ENCODE data around the gene UHRF2.
"Not testable (repeated sequence)": the region's sequence is repeated elsewhere in the genome, so short reads cannot be mapped to it uniquely, and the experiment has no call there.

Gene UHRF2, protein sequence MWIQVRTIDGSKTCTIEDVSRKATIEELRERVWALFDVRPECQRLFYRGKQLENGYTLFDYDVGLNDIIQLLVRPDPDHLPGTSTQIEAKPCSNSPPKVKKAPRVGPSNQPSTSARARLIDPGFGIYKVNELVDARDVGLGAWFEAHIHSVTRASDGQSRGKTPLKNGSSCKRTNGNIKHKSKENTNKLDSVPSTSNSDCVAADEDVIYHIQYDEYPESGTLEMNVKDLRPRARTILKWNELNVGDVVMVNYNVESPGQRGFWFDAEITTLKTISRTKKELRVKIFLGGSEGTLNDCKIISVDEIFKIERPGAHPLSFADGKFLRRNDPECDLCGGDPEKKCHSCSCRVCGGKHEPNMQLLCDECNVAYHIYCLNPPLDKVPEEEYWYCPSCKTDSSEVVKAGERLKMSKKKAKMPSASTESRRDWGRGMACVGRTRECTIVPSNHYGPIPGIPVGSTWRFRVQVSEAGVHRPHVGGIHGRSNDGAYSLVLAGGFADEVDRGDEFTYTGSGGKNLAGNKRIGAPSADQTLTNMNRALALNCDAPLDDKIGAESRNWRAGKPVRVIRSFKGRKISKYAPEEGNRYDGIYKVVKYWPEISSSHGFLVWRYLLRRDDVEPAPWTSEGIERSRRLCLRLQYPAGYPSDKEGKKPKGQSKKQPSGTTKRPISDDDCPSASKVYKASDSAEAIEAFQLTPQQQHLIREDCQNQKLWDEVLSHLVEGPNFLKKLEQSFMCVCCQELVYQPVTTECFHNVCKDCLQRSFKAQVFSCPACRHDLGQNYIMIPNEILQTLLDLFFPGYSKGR

DNA sequence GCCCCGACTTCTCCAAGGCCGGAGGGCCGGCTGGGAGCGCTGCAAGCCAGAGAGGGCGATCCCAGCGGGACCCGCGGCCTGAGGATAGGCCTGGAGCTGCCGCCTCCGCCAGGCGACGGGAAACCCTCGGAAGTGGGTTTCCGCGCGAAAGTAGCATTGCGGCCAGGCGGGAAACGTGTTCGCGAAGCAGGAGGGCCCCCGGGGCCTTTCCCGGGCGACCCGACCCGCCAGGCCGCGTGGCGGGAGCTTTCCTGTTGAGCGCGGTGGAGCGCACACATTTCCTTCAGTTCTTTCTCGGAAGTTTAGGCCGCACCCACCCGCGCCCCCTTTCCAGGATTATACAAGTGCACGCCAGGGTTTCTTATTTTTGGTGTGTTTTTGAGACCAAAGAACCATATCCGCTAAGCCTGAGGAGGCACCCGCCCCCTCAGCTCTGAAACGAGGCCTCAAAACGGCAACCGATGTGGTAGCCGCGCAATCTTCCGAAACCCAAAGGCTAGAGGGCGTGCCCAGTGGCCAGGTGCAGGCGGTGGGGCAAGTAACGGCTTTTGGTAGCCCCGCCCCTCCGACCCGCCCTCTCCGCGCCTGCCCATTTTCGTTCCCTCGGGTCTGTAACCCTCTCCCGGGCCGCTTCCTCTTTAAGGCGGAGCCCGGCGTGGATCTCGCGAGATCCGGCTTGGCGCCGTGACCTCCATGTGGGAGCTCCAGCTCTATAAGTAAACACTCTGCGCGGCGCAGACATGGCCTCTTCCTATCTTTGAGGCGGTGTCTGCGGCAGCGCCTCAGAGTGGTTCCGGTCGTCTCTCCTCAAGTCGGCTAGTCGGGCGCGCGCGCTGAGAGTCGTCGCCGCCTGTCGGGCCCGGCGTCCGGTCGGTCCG is at the start of gene UHRF2:
TSS of gene UHRF2 (plus strand) at position 713 of the 878 bp plus-strand sequence. CDS start 292 bp downstream, outside the sequence.
- peak; percentile 95 for DNase-seq

DNA sequence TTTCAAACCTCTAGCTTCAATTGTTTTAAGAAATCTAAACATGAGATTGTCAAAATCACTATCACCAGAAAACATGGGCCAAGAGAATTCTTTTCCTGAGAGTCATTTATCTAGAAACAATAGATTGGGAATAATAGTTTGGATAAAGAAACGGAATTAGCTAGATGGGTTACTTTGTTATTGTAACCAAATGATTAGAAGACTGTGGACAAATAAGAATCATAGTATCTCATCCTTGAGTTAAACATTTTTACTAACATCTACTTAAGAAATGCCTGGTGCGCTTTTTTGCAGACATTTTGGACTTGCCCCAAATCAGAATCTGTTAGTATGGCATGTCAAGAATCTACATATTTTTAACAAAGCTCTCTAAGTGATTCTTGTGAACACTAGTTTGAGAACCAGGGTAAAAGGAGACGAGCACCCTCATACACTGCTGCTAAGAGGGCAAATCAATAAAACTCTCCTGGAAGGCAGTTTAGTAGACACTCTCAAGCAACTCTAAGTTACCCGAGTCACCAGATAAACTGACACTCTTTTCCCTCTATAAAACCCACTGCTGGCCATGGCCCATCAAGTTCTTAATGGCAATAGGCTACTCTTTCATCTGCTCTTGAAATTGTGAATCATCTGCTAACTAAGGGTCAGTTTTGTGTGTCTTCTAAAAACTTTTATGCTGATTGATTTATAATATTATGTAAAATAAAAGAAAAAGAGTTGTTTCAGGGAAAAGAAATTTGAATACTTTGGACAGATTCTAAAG is 45.7 kb upstream of the UHRF2 start:
- DNase-seq, result no peak

DNA sequence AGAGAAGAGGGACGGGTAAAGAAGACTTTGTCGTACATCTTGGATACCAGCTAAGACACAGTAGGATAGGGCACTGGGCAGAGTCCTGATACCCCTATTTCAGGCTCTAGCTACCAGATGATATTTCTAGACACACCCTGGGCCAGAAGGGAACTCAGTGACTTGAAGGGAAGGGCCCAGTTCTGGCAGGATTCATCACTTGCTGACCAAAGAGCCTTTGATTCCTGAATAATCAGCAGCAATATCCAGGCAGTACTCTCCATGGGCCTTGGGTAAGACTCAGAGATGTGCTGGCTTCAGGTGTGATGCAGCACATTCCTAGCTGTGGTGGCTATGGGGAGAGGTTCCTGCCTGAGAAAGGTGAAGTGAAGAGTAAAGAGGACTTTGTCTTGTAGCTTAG is 44.2 kb upstream of the UHRF2 start:
- no peak for DNase-seq

DNA sequence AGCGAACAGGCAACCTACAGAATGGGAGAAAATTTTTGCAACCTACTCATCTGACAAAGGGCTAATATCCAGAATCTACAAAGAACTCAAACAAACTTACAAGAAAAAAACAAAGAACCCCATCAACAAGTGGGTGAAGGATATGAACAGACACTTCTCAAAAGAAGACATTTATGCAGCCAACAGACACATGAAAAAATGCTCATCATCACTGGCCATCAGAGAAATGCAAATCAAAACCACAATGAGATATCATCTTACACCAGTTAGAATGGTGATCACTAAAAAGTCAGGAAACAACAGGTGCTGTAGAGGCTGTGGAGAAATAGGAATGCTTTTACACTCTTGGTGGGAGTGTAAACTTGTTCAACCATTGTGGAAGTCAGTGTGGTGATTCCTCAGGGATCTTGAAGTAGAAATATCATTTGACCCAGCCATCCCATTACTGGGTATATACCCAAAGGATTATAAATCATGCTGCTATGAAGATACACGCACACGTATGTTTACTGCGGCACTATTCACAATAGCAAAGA is 31.5 kb upstream of the UHRF2 start:
- not testable (repeated sequence) for DNase-seq

DNA sequence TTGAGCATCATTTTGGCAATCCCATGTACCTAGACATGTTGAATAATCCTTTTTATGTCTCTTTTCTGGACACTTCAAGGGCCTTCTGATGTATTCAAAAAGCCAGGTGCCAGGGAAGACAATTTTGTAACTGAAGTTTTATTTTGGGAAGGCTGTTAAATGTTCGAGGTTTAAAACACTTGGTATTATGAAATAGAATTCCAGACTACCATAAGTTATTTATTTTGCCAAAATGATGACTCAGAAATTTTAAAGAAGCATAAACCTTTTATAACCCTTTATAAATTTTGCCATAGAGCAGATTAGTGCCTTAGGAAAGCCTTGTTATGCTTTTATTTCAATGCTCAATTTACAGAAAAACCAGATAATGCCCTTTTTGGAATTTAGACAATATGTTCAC is 30.3 kb upstream of the UHRF2 start:
- DNase-seq, result no peak

DNA sequence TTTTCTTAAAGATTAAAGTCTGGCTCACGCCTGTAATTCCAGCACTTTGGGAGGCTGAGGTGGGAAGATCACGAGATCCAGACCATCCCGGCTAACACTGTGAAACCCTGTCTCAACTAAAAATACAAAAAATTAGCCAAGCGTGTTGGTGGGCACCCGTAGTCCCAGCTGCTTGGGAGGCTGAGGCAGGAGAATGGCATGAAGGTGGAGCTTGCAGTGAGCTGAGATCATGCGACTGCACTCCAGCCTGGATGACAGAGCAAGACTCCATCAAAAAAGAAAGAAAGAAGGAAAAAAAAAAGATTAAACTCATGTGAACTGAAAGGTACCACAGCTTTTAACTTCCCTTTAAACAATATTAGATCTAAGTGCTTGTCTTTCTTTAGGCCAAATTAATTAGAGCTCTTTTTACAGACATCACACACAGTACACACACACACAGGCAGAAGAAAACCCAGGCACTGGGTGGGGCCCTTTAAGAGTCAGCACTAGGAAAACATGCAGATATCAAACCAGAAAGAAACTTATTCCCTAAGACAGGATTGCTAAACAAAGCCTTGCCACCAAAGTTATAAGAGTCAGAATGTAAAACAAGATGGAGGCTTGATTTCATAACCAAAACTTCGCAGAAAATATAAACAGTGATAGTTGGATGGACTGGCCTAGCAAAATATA is 29.3 kb upstream of the UHRF2 start:
- DNase-seq, result no peak

DNA sequence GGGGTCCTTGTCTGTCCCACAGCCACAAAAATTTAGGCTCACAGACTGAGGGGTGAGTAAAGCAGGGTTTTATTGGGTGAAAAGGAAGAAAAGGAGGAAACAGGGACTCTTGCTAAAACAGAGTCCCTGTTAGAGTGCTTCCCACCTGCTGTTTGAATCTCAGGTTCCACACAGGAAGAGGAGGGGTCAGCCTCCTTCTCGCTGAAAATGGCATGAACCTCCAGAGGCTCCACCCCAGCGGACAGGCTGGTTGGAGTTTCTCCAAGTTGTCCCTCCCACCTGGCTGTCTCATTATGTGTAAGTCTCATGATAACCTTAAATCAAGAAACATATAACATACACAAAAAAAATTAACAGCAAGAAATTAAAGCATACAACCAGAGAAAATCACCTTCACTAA is 28.3 kb upstream of the UHRF2 start:
- no peak for DNase-seq

DNA sequence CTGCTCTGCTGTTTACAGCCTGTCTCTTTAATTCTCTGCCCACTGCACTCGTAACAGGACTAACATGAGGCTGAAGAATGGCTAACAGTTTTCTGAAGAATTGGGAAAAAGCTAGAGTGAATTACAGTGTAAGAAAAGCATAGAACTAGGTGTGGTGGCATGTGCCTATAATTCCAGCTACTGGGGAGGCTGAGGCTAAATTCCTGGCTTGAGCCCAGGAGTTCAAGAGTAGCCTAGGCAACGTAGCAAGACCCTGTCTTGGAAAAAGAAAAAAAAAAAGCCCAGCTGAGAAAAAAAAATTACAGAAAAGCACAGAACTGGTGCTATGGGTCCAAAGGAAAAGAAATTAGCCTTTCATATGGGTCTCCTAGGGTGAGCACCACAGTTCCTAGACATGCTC is 13.9 kb upstream of the UHRF2 start:
- no peak for DNase-seq

DNA sequence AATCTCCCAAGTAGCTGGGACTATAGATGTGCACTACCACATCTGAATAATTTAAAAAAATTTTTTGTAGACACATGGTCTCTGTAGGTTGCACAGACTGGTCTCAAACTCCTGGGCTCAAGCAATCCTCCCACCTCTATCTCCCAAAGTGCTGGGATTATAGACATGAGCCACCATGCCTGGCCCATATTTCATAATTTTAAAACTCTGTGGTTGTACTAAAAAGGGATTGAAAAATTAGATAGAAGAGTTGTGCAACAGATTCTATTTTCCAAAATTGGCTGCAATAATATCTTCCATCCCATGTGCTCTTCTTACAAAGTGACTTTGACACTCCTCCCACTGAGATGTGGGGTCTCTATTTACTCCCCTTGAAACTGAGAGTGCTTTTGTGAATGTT is 7.6 kb upstream of the UHRF2 start:
- no peak for DNase-seq

DNA sequence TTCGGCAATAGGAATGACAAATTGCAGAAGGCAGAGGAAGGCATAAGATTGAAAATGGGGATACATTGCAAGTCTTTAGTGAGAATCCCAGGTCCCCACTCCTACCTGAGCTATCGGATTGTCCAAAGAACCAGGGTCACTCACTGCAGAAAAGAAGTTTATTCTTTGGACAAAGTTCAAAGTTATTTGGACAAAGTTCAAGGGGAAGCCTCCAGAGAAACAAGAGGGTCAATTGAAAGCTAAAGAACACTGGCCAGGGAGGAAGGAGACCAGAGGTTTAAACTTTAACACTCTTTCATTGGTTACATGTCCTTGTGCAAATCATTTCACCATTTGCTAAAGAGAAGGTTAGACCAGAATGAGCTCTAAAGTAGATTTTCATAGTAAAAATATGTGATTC is 5.2 kb upstream of the UHRF2 start:
- no peak for DNase-seq

DNA sequence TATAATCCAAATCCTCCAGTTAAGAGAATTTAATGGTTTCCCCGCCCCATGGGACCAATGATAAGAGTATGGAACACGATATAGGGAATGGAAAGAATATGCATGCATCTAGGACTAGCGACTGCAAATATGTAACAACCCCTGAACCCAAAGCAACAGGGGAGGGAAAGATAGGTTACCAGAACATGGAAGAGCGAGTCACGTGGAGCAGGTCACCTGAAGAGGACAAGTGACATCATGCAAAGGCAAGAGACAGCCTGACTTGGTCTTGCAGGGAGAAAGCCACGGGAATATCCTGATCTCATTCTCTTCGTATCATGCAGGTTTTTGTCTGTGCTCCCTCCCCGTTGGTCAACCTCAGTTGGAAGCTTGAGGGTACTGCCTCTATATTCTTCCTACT is 4.7 kb upstream of the UHRF2 start:
- no peak for DNase-seq

DNA sequence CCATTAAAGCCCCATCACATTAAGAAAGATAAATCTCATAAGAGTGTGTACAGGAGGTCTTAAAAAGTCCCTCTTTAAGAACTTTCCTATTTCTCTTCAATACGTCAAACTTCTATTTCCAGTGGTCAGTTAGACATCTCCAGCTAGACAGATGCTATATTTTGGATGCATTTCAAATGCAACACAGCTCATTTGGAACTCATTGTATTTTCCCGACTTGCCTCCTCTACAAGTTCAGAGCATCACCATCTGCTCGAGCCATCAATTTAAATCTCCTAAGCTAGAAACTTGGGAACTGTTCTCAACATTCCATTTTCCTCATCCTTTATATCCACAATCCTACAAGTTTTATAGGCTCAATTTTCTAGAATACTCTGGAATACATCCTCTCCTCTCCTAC is 3.2 kb upstream of the UHRF2 start:
- DNase-seq, result no peak

DNA sequence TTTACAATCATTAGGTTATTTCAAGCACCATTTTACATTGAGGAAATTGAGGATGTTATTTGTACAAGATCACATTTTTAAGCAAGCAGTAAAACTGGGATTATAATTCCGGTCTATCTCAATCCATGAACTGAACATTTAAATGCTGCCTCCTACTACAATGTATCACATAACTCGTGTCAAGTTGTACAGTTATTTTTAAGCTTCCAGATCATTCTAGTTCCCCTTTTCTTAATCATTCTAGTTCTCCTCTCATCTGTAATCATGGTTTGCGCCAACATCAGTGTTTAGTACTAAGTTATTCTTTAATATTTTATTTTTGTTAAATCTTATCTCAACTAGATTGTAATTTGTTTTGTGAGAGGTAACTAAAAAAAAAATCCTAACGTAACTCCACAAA is 2.4 kb upstream of the UHRF2 start:
- DNase-seq, result no peak

DNA sequence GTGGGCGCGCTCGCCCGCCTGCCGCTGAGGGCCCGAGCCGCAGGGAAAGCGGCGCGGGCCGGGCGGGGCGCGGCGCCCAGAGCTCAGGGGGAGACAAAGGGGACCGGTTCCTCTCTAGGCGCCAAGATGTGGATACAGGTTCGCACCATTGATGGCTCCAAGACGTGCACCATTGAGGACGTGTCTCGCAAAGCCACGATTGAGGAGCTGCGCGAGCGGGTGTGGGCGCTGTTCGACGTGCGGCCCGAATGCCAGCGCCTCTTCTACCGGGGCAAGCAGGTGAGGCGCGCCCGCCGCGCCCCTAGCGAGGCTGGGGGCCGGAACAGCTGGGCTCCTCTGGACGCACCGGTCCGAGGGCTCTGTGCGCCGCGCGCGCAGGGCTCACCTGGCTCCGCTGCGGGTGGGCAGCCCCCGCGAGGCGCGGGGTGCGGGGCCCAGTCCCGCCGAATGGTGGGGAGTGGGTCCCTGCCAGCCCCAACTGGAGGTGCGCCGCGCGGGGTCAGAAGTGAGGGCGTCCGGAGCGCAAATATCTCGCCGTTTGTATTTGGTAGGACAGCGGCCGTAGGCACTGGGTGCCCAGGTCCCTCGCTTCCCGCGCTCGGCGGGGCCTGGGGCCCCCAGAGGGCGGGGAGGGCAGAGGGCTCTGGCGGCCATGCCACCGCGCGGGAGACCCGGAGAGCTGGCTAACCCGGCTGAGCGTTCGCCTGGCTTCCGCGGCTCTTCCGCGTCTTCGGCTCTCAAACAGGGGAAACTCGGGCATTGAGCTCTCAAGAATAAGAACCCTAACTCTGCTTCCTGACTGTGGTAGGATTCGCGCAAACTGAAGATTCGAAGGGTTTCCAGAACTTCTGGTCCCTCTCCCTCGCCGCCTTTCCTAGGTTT is 607 bp downstream of the UHRF2 start:
- DNase-seq, result no peak

DNA sequence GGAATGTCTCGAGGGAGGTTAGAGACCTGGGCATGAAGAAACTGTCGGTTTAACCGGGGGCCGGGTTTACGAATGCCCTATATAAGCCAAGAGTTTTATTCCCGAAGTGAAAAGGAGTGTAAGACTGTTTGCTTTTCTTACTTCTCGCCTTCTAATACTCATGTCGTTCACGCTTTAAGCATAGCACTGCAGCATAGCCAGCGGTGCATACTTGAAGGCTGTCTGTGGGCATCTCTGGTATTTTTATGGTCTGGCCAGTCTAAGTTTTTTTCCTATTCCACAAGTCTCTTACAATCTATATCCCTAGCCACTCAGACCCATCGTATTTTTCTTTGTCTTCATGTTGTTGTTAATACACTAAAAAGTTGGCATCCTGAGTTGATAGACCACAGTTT is 1.2 kb downstream of the UHRF2 start:
- no peak for DNase-seq

DNA sequence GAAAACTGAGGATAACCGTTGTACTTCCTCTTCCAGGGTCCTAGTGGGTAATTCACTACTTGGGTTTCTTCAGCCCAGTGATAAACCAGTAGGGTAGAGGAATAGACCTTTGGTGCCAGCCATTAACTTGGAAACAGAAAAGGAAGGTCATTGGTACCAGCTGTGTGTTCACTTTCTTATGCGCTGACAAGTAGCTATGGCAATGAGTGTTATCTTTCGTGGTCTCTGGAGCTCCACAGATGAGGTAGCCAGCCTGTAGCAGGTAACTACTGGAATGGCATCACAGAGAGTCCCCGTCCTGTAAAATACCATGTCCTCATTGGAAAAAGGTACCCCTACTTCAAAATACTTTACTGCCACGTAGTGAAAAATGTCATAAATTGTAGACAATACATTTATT is 2.3 kb downstream of the UHRF2 start:
- no peak for DNase-seq

DNA sequence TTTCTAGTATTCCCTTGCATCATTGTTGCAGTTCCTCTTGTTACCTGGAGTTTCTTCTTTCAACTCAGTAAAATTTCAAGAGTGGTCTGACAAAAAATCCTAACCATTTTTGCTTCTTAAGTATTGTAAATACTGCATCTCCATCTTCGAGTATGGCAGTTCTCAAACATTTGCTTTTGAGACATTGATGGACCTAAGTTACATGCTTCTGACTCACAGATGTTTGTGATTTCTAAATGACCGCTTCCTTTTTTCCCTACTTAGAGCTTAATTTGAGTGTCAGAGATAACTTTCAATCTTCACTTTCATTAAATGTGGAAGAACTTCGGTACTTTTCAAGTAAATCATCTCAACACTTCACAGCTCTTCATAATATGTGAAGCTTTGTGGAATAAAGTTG is 4.2 kb downstream of the UHRF2 start:
- DNase-seq, result no peak

DNA sequence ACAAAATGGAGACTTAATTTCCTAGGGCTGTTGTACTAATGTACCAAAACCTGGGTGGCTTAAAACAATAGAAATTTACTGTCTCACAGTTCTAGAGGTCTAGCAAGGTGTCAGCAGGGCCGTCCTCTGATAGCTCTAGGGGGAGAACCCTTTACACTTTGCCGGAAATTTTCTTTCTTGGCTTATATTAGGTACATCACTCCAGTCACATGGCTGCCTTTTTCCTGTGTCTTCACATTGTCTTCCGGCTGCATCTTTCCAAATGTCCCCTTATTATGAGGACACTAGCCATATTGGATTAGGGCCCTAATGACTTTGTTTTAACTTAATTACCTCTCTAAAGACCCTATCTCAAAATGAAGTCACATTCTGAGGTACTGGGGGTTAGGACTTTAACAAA is 5.8 kb downstream of the UHRF2 start:
- DNase-seq, result no peak

DNA sequence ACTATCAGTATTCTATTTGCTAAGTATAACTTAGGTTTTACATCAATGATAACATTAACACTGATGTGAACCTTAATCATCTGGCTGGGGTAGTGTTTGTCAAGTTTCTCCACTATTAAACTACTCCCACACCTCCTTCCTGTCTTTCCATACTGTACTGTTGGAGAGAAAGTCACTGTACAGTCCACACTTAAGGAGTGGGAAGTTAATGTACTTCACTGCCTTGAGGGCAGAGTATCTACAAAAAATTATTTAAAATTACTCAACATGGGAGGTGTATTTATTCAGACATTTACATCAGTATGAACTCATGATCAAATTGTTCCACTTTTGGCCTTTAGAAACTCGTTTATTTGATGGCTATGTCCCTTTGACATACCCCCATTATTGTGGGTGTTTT is 11.9 kb downstream of the UHRF2 start:
- DNase-seq, result no peak

DNA sequence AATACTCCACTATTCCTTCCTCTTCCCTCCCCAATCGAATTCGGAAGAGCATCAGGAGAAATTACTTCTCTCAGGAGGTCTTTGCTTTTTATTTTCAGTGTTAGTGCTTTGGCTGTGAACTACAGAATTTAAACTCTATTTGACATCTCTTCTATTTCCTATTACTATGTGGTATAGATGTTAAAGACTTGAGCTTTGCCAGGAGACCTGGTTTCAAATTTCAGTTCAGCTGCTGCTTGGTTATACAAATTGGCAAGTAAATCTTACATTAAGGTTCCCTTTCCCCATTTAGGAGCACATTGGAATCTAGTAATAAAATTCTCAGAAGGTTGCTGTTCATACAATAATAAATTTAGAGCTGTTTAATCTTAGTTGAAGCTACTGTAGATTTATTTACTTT is 13.1 kb downstream of the UHRF2 start:
- DNase-seq, result no peak
